Measurements from ENCODE around the gene PPP2R1B. TPM values are rescaled to one million over a fixed set of nuclear protein-coding genes. Genes with fewer than 3 reads are reported as not detected.
A peak's percentile ranks its signal among the peaks of the same experiment; 100 is the strongest.

PPP2R1B gene
- total RNA-seq, 6 donors from 2014 or later, result 11.3 to 31.8 (median 22.0) TPM

DNA sequence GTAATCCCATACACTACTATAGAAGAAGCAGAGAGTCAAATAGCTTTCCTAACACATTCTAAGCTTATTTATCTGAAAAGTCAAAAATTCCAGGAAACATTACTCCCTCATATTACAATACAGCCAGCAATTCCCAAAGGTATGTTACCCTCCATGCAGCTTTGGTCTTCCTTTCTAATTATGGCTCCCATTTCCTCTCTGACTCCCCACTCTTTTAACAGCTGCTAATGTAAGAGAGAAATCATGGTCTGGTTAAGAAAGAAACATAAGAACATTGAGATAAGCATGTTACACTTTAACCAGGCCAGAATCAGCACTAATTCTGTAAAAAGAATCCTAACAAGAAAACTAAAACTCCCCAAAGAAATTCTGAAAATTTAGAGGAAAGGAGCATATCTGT lies 6.8 kb downstream of the PPP2R1B start:
- Histone ChIP-seq H3K27ac (no peak overlapping the region), H3K4me1 (peaks cover 3 to 9% (median 5%) of the 10 kb centered on the region in 4 donors), H3K27me3 (no peaks in the 10 kb centered on the region), H3K36me3 (peaks cover 22 to 95% (median 61%) of the 10 kb centered on the region in 4 donors), H3K4me3 (no peak overlapping the region), H3K9me3 (no peaks in the 10 kb centered on the region)
- ATAC-seq (ENCODE audit: low FRiP score in 2 of 2), result no peak
- DNase-seq, result no peak
- TF ChIP-seq EP300 (IDR thresholded peaks at IDR 0.05) (no peak), POLR2AphosphoS5 (IDR thresholded peaks at IDR 0.05) (no peak), POLR2A (IDR thresholded peaks at IDR 0.05) (no peak)
- TF ChIP-seq, protein P1, sequence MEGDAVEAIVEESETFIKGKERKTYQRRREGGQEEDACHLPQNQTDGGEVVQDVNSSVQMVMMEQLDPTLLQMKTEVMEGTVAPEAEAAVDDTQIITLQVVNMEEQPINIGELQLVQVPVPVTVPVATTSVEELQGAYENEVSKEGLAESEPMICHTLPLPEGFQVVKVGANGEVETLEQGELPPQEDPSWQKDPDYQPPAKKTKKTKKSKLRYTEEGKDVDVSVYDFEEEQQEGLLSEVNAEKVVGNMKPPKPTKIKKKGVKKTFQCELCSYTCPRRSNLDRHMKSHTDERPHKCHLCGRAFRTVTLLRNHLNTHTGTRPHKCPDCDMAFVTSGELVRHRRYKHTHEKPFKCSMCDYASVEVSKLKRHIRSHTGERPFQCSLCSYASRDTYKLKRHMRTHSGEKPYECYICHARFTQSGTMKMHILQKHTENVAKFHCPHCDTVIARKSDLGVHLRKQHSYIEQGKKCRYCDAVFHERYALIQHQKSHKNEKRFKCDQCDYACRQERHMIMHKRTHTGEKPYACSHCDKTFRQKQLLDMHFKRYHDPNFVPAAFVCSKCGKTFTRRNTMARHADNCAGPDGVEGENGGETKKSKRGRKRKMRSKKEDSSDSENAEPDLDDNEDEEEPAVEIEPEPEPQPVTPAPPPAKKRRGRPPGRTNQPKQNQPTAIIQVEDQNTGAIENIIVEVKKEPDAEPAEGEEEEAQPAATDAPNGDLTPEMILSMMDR (IDR thresholded peaks at IDR 0.05), result no peak

DNA sequence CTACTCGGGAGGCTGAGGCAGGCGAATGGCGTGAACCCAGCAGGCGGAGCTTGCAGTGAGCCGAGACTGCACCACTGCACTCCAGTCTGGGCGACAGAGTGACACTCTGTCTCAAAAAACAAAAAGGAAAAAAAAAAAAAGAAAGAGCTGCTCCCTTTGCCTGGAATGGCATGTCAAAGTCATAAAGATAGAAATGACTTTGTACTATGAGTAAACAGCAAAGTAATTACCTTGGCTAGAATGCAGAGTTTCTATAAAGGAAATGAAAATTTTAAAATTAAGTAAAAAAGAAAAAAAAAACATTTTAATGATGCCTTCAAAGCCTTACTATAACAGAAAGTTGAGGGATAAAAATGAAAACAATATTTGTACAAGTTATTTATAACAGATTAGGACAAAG lies 10.1 kb downstream of the PPP2R1B start:
- ATAC-seq (ENCODE audit: low FRiP score in 2 of 2), result no peak
- Histone ChIP-seq H3K9me3 (no peaks in the 10 kb centered on the region), H3K27ac (no peak overlapping the region), H3K27me3 (no peaks in the 10 kb centered on the region), H3K36me3 (peaks cover 39 to 99% (median 71%) of the 10 kb centered on the region in 4 donors), H3K4me1 (no peaks in the 10 kb centered on the region), H3K4me3 (no peak overlapping the region)
- WGBS, 2 donors, result 89 to 95% methylated on average over 6 of the region's 6 CpGs
- no peak for DNase-seq
- TF ChIP-seq EP300 (IDR thresholded peaks at IDR 0.05), result no peak
- no peak for TF ChIP-seq POLR2A (IDR thresholded peaks at IDR 0.05)
- no peak for TF ChIP-seq POLR2AphosphoS5 (IDR thresholded peaks at IDR 0.05)
- TF ChIP-seq, protein P1 (IDR thresholded peaks at IDR 0.05), result no peak

DNA sequence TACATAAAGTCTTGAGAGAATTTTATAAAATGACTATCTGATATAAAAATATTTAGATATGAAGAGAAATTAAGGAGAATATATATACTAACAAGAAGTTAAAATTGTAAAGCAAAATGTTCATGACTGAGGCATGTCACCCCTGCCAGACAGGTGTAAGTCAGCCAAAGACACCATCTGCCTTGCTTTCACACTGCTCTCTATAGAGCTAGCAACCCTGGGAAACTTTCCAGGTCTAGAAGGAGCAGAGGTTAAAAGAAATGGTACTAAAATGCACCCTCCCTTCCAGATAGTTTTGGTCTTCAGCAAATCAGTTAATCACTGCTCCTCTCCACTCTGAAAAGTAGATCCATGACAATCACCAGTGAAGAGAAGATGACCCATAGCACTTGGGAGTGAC lies 16.5 kb downstream of the PPP2R1B start:
- DNase-seq, result no peak
- Histone ChIP-seq H3K27ac (no peak overlapping the region), H3K36me3 (peaks cover 20 to 99% (median 52%) of the 10 kb centered on the region in 4 donors), H3K27me3 (no peaks in the 10 kb centered on the region), H3K4me1 (peaks cover 0 to 5% (median 0%) of the 10 kb centered on the region in 4 donors), H3K9me3 (no peaks in the 10 kb centered on the region), H3K4me3 (no peak overlapping the region)
- no peak for TF ChIP-seq POLR2A (IDR thresholded peaks at IDR 0.05)
- TF ChIP-seq, protein P1 (IDR thresholded peaks at IDR 0.05), result no peak
- TF ChIP-seq EP300 (IDR thresholded peaks at IDR 0.05), result no peak
- TF ChIP-seq POLR2AphosphoS5 (IDR thresholded peaks at IDR 0.05), result no peak
- no peak for ATAC-seq (ENCODE audit: low FRiP score in 2 of 2)

DNA sequence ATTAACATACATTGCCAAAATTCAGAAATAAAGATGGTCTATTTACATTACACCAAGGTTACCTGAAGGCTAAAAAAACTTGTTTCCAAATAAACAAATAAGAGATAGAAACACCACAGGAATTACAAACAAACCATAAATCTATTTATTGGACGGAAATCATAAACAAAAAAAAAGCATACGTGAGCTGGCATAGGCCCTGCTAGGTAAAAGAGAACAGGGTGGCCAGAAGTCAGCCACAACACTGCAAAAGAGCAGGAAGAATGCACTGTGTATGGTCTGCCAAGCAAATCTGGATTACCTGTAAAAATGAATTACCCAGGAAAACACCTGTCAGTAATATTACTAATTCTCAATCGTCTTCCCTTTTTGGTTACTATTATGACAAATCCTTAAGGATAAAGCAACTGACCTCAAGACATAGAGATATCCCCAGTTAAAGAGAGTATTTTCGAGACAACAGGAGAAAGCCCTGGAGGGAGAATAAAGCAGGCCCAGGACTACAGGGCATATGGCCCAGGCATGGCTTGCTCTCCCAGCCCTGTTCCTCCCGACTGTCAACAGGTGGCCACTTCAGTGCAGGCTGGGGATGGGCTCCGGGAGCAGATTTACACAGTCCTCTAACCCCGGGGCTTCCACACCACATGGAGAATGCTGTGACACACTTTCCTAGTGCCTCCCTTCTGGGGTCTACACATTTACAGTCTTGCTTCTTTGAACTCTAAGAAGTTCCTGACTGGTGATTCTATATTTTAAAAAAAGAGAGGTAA lies 18.0 kb downstream of the PPP2R1B start:
- Histone ChIP-seq H3K4me3 (no peak overlapping the region), H3K36me3 (peaks cover 15 to 99% (median 46%) of the 10 kb centered on the region in 4 donors), H3K4me1 (peaks cover 0 to 8% (median 0%) of the 10 kb centered on the region in 4 donors), H3K27ac (peak overlapping the region in 1 of 4 donors; percentile 19), H3K27me3 (no peaks in the 10 kb centered on the region), H3K9me3 (no peaks in the 10 kb centered on the region)
- WGBS, 2 donors, result 84 to 93% methylated on average over 7 of the region's 7 CpGs
- ATAC-seq (ENCODE audit: low FRiP score in 2 of 2), result peak in 1 of 2 donors; percentile 23
- TF ChIP-seq, protein P1 (IDR thresholded peaks at IDR 0.05), result no peak
- TF ChIP-seq POLR2AphosphoS5 (IDR thresholded peaks at IDR 0.05) (no peak), POLR2A (IDR thresholded peaks at IDR 0.05) (no peak), EP300 (IDR thresholded peaks at IDR 0.05) (no peak)
- DNase-seq, result no peak

Measured in upper lobe of left lung (tissue), 6 donors.